HG03354 (cell line): ENCODE results near the gene IRF2.
A peak's percentile ranks its signal among the peaks of the same experiment; 100 is the strongest.
"Not testable (repeated sequence)": the region's sequence is repeated elsewhere in the genome, so short reads cannot be mapped to it uniquely, and the experiment has no call there.

ENCODE experiments used
- ATAC-seq: cut with Tn5 transposase; IDR thresholded peaks from one replicate; pipeline ENCODE4 v1.9.1; 2021; ENCODE audit warnings: mild to moderate bottlenecking; ENCODE audit not compliant: unreplicated experiment, poor library complexity, severe bottlenecking

The IRF2 gene

DNA sequence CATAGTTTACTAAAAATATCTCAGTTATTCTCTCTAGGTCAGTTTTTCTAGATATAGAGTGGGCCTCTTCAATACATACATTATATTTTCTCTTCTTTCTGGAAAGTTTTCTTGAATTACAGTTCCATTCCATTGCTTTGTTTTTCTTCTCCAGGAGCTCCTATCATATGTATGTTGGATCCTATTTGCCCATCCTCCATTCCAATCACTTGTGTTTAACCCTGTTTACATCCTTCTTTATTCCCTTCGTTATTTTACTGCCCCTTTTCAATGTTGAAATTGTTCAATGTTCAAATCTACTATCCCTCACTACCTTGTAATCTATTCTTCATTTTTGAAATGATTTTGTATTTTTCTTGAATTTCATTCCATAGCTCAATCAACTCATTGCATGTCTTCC, 97.4 kb downstream of the IRF2 start:
- no peak for ATAC-seq

- no peak for ATAC-seq
These were observed 98.1 kb downstream of the IRF2 start for GRCh38 chr4:184376126-184376838.

GRCh38 chr4:184375623-184376022, 98.7 kb downstream of the IRF2 start:
- not testable (repeated sequence) for ATAC-seq

DNA sequence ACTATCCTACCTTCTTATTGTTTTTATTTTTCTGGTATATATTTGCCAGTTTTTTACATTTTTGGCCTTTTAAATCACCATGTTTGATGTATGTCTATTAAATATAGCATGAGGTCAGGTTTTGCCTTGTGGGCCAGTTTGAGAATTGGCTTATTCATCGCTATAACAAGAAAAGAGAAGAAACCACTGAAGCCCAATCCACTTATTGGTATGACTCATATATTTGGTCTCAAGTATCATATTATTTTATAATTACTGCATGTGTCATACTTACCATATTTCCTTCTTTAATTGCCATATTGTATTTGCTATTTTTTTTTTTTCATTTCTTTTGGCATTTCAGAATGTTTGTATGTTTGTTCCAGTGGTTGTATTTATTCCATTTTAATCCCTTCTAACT, 99.3 kb downstream of the IRF2 start:
- no peak for ATAC-seq

DNA sequence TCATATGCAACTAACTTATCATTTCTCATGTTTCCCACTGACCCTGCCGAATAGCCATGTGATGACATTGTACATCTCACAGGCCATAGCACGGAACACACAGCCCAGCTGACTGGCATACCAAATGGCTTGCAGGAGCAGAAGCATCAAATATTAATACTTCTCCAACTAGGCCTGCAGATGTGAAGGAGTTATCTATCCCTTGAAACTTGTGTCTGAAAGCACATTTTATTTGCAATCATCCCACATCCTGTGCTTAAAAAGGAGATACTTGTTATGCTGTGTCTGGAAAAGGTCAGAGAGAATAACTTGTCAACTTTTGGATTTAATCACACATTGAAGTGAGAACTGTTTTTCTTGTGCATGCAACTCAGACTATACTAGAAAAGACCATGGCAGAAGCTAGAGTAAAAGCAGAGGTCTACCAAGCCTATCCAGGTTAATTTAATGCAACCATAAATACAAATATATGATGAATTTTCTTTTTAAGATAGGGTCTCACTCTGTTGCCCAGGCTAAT, 100.4 kb downstream of the IRF2 start:
- no peak for ATAC-seq

DNA sequence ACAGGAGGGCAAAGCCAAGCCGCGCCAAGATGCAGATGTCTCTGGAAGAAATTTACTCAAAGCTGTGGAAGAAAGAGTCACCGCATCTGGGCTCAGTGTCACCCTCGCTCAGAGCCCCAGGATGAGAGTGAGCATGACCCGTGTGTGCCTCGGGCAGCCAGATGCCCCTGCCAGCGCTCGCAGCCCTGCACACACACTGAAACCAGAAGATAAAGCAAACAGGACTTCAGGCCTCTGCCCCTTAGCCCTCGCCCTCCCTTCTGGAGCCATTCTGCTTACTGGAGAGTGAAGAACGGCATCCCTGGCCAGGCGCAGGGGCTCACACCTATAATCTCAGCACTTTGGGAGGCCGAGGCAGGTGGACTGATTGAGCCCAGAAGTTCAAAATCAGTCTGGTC, 103.0 kb downstream of the IRF2 start:
- no peak for ATAC-seq

- no peak for ATAC-seq
These were observed 103.5 kb downstream of the IRF2 start for GRCh38 chr4:184370711-184371389.

DNA sequence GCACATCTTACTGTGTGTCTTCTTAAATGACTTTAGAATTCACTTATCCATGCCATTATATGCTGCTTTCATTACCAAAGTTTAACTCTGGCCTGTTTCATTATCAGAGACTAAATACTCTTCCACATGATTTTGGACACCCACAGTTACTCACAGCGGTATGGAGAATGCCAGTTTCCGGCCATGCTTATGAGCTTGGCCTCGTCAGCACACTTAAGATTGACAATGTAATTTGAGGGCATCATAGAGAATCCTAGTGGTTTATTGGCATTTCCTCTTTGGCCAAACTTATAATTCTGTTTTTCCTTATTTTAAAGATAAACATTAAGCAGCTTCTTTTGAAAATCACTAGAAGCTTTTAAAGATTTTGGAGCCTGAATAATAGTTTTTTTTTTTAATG, 104.5 kb downstream of the IRF2 start:
- ATAC-seq = no peak

GRCh38 chr4:184368731-184369130, 105.6 kb downstream of the IRF2 start:
- ATAC-seq = no peak

DNA sequence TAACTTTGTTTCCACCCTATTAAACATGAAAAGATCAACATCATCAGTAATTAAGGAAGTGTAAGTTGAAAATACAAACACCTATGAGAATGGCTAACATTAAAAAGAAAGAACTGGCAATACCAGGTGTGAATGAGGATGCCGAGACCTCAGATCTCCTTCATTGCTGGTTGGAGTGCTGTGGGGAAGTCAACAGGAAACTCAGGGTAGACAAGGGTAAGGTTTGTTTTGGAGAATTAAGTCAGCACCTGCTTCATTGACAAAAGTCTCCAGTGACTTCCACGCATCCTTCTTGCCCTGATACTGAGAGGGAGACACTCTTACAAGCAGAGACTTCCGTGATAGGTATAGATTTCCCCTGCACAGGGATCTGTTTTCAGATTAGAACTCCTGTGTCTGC, 106.1 kb downstream of the IRF2 start:
- no peak for ATAC-seq

- ATAC-seq = peak; percentile 87
These were observed 110.0 kb downstream of the IRF2 start for GRCh38 chr4:184364100-184364921.

GRCh38 chr4:184363258-184363657, 111.1 kb downstream of the IRF2 start:
- no peak for ATAC-seq

DNA sequence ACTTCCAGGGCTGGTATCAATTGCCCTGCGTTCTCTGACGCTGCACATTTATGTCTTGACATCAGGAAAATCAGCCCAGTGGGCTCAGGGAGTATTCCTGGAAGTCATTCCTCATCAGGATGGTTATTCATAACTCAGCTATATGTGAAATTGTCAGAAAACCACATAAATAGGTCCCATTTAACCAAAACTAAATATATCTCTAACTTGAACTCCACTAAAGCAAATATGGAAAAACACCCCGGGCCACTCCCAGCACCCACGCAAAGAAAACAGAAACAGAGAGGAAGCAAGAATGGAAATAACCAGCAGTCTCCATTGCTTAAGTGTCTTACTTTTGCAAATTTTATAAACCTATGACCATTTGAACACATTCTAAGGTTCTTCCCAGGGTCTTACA, 112.0 kb downstream of the IRF2 start:
- ATAC-seq = no peak

GRCh38 chr4:184361443-184361842, 112.9 kb downstream of the IRF2 start:
- no peak for ATAC-seq

DNA sequence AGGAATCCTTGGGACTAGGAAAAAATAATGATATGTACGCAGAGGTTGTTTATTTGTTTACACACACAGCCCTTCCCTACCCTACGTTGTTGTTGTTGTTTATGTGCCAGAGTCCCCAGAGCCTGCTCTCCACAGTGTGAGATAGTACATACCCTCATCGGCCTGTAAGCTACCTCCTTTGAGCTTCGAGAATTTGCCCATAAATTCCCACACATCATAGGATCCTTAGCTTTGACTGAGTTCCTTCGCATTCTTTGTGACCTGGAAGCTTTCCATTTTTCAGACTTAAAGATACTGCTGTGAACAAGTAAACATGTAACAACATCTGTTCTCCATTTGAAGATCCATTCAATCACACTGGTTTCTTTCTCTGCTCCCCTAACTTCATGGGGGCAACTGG, 114.5 kb downstream of the IRF2 start:
- no peak for ATAC-seq

DNA sequence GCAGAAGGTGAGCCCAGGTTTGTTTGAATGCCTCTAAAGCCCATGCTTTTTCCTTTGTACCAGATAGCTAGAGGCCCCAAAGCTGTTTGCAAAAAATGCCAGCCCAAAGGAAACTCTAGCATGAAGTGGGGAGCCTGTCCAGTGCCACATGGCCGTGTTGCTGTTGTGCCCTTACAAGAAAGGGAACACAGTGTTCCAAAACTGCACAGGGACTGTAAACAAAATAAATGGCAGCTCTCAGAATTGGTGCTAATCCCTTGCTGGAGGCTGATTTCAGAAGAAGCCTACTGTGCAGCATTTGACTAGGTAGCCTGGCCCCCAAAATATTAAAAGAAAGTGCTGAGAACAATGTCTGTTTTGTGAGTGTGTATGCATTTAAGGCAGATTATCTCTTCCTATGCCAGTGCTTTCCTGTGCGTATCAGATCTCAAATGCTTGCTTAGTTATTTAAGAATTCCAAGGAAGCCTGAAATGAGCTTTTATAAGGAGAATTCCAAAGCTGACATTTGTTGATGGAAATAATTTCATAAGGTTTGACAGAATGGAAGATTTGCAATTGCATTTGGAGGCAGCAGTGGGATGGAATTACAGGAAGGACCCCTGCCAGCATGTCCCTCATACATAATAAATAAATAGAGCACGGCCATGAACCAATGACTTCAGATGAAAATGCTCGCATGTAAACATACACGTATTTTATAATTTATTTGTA, 115.7 kb downstream of the IRF2 start:
- no peak for ATAC-seq

GRCh38 chr4:184357772-184358171, 116.6 kb downstream of the IRF2 start:
- ATAC-seq = no peak

- no peak for ATAC-seq
These were observed 117.2 kb downstream of the IRF2 start for GRCh38 chr4:184357165-184357564.

GRCh38 chr4:184356366-184356765, 118.0 kb downstream of the IRF2 start:
- ATAC-seq = no peak

- ATAC-seq = no peak
These were observed 118.5 kb downstream of the IRF2 start for GRCh38 chr4:184355857-184356256.
